MM.1S (cell line): ENCODE measurements around the gene NSFL1C.

Source experiments
- DNase-seq: peaks from one replicate; pipeline ENCODE4 v3.0.0-alpha.2; 2015
- H2AFZ ChIP-seq: fragments of 300-600 bp; sonication (generic); 2 replicates; pipeline ENCODE4 v1.6.0; 2016; ENCODE audit warnings: antibody characterized with exemption, low read length
- H3F3A ChIP-seq: fragments of 300-600 bp; sonication (generic); 2 replicates; pipeline ENCODE4 v1.6.1; 2016; ENCODE audit warnings: mild to moderate bottlenecking, antibody characterized with exemption, low read length, moderate library complexity, mixed read lengths; ENCODE audit not compliant: insufficient read depth
- H3K27ac ChIP-seq: fragments of 300-600 bp; sonication (generic); 2 replicates; pipeline ENCODE4 v1.5.1; 2016; ENCODE audit warnings: mild to moderate bottlenecking, low read length
- H3K27me3 ChIP-seq: fragments of 300-600 bp; sonication (generic); replicated peaks from 2 replicates; pipeline ENCODE4 v1.6.0; 2016; ENCODE audit warnings: low read length; ENCODE audit not compliant: insufficient read depth
- H3K36me3 ChIP-seq: fragments of 300-600 bp; sonication (generic); replicated peaks from 2 replicates; pipeline ENCODE4 v1.6.1; 2016; ENCODE audit warnings: mild to moderate bottlenecking, low read length, mixed read lengths; ENCODE audit not compliant: insufficient read depth
- H3K4me1 ChIP-seq: fragments of 300-600 bp; sonication (generic); 2 replicates; pipeline ENCODE4 v1.6.1; 2016; ENCODE audit warnings: low read length, mixed read lengths
- H3K4me2 ChIP-seq: fragments of 300-600 bp; sonication (generic); 2 replicates; pipeline ENCODE4 v1.6.0; 2016; ENCODE audit warnings: low read depth, low read length
- H3K4me3 ChIP-seq: fragments of 300-600 bp; sonication (generic); 2 replicates; pipeline ENCODE4 v1.5.1; 2016; ENCODE audit warnings: low read length, mixed read lengths
- H3K79me2 ChIP-seq: fragments of 300-600 bp; sonication (generic); 2 replicates; pipeline ENCODE4 v1.6.1; 2016; ENCODE audit warnings: mixed run types, low read length, mixed read lengths
- H3K9ac ChIP-seq: fragments of 300-600 bp; sonication (generic); 2 replicates; pipeline ENCODE4 v1.6.1; 2016; ENCODE audit warnings: low read length, mixed read lengths
- H3K9me2 ChIP-seq: fragments of 300-600 bp; sonication (generic); replicated peaks from 2 replicates; pipeline ENCODE4 v1.6.1; 2016; ENCODE audit warnings: mild to moderate bottlenecking, low read length, mixed read lengths; ENCODE audit not compliant: insufficient read depth
- H3K9me3 ChIP-seq: fragments of 300-600 bp; sonication (generic); replicated peaks from 2 replicates; pipeline ENCODE4 v1.6.1; 2016; ENCODE audit warnings: mild to moderate bottlenecking, low read length, mixed read lengths; ENCODE audit not compliant: insufficient read depth
- H4K20me1 ChIP-seq: fragments of 300-600 bp; sonication (generic); 2 replicates; pipeline ENCODE4 v1.6.1; 2016; ENCODE audit warnings: mild to moderate bottlenecking, low read length, moderate library complexity, mixed read lengths; ENCODE audit not compliant: insufficient read depth
- EZH2 ChIP-seq: fragments of 300-600 bp; sonication (generic); optimal IDR thresholded peaks from 2 replicates; pipeline ENCODE3; 2017; ENCODE audit warnings: low read depth, mild to moderate bottlenecking, antibody characterized with exemption, low read length, mixed read lengths
- EZH2phosphoT487 ChIP-seq: fragments of 300-600 bp; sonication (generic); IDR thresholded peaks from 2 replicates; pipeline ENCODE4 v1.6.1; 2018; ENCODE audit warnings: antibody characterized with exemption, low read length
- TF ChIP-seq, protein P1 (sequence below): fragments of 300-600 bp; sonication (generic); IDR thresholded peaks from 2 replicates; pipeline ENCODE4 v1.5.1; 2016; ENCODE audit warnings: antibody characterized with exemption, low read length, mixed read lengths

Gene NSFL1C

DNA sequence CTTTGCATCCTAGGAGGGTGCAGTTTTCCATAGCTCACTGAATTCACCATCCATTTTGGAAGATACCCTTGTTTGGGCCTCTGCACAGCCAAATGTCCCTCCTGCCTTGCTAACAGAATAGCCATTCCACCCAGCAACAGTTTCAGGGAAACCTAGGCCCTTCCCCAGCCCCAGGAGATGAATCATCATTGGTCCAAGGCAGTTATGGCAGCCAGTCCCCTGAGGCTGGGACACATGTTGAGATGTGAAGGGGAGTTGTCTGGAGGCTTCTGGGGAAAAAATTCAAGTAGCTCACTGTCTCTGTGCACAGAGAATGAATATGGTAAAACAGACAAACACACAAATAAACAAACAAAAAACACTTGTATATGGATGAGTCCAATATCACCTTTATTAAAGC lies 41.9 kb upstream of the NSFL1C start:
- Histone ChIP-seq H3K9ac (no peak overlapping the region), H3K27ac (no peak overlapping the region), H3K4me1 (0 out of 2 replicates have a peak, but pooled peaks cover 6% of the 10 kb centered on the region), H3K9me2 (no peaks in the 10 kb centered on the region), H4K20me1 (no peaks in the 10 kb centered on the region), H3K79me2 (no peaks in the 10 kb centered on the region), H3K9me3 (no peaks in the 10 kb centered on the region), H3F3A (no peaks in the 10 kb centered on the region), H3K4me3 (no peak overlapping the region), H2AFZ (no peak overlapping the region), H3K27me3 (peaks cover 6% of the 10 kb centered on the region; the same call in 1 of the 2 replicates), H3K4me2 (no peak overlapping the region), H3K36me3 (no peaks in the 10 kb centered on the region)
- TF ChIP-seq EZH2phosphoT487 (no peak), EZH2 (no peak)
- TF ChIP-seq, protein P1, sequence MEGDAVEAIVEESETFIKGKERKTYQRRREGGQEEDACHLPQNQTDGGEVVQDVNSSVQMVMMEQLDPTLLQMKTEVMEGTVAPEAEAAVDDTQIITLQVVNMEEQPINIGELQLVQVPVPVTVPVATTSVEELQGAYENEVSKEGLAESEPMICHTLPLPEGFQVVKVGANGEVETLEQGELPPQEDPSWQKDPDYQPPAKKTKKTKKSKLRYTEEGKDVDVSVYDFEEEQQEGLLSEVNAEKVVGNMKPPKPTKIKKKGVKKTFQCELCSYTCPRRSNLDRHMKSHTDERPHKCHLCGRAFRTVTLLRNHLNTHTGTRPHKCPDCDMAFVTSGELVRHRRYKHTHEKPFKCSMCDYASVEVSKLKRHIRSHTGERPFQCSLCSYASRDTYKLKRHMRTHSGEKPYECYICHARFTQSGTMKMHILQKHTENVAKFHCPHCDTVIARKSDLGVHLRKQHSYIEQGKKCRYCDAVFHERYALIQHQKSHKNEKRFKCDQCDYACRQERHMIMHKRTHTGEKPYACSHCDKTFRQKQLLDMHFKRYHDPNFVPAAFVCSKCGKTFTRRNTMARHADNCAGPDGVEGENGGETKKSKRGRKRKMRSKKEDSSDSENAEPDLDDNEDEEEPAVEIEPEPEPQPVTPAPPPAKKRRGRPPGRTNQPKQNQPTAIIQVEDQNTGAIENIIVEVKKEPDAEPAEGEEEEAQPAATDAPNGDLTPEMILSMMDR, result no peak
- DNase-seq, result no peak

DNA sequence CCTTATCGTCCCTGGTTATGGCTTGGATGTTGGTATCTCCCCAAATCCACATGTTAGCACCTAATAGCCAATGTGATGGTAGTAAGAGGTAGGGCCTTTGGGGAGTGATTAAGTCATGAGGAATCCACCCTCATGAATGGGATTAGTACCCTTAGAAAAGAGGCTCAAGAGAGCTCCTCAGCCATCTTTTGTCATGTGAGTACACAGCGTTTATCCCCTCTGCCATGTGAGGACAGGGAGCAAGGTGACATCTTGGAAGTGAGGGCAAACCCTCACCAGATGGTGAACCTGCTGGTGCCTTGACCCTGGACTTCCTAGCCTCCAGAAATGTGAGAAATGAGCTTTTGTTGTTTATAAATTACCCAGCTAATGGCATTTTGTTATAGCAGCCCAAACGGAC lies 40.6 kb upstream of the NSFL1C start:
- no peaks in the 10 kb centered on the region for H4K20me1 ChIP-seq
- no peak overlapping the region for H2AFZ ChIP-seq
- H3K27ac ChIP-seq, result no peak overlapping the region
- H3K4me2 ChIP-seq, result no peak overlapping the region
- peaks cover 11% of the 10 kb centered on the region; the same call in 1 of the 2 replicates for H3K4me1 ChIP-seq
- no peaks in the 10 kb centered on the region for H3K79me2 ChIP-seq
- no peaks in the 10 kb centered on the region for H3K9me3 ChIP-seq
- no peaks in the 10 kb centered on the region for H3K36me3 ChIP-seq
- no peaks in the 10 kb centered on the region for H3F3A ChIP-seq
- no peak overlapping the region for H3K4me3 ChIP-seq
- peaks cover 6% of the 10 kb centered on the region; the same call in 1 of the 2 replicates for H3K27me3 ChIP-seq
- no peaks in the 10 kb centered on the region for H3K9me2 ChIP-seq
- no peak for TF ChIP-seq EZH2phosphoT487
- TF ChIP-seq EZH2, result no peak
- TF ChIP-seq, protein P1, result no peak
- H3K9ac ChIP-seq, result no peak overlapping the region
- DNase-seq, result no peak

DNA sequence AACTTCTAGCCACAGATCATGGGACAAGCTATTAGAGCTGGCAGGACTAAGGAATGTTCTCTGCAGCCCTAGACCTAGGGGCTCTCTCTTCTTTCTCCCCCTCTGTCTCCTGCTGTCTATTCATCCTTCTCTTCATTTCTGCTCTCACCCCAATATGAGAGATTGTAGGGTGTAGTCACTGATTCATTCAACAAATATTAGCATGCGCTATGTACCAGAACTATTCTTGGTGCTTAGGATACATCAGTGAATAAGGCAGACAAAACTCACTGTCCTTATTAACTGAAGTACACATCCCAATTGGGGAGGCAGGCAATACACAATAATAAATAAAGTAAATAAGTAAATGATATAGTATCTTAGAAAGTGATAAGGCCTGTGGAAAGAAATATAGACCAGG lies 39.2 kb upstream of the NSFL1C start:
- H4K20me1 ChIP-seq, result no peaks in the 10 kb centered on the region
- H3K4me2 ChIP-seq, result no peak overlapping the region
- H3K27ac ChIP-seq, result no peak overlapping the region
- H3K4me1 ChIP-seq, result peaks cover 22% of the 10 kb centered on the region
- no peaks in the 10 kb centered on the region for H3K79me2 ChIP-seq
- H3K9me2 ChIP-seq, result no peaks in the 10 kb centered on the region
- H2AFZ ChIP-seq, result no peak overlapping the region
- TF ChIP-seq, protein P1, result no peak
- TF ChIP-seq EZH2phosphoT487, result no peak
- no peak for TF ChIP-seq EZH2
- H3K9ac ChIP-seq, result no peak overlapping the region
- no peak for DNase-seq
- peaks cover 6% of the 10 kb centered on the region; the same call in 1 of the 2 replicates for H3K27me3 ChIP-seq
- H3F3A ChIP-seq, result 0 out of 2 replicates have a peak, but pooled peaks cover 2% of the 10 kb centered on the region
- no peaks in the 10 kb centered on the region for H3K9me3 ChIP-seq
- H3K36me3 ChIP-seq, result no peaks in the 10 kb centered on the region
- no peak overlapping the region for H3K4me3 ChIP-seq
